ACHN (cell line): ENCODE measurements around the gene SORCS1.

Experiments
- DNase-seq: peaks from one replicate; pipeline ENCODE4 v3.0.0-alpha.2; 2015
- in situ Hi-C: cut with HindIII; loops from 2 replicates; pipeline ENCODE4 v1.10.0; 2017; ENCODE audit warnings: low sequenced_read_pairs, low pct_ligation_motif_present, low pct_unique_long_range_greater_than_20kb

SORCS1 gene

GRCh38 chr10:106873770-106874603, 290.5 kb downstream of the SORCS1 start:
- DNase-seq: no peak
- in situ Hi-C loops: no loop called here

GRCh38 chr10:106872176-106872575, 292.3 kb downstream of the SORCS1 start:
- no peak for DNase-seq
- in situ Hi-C loops: no loop called here

DNA sequence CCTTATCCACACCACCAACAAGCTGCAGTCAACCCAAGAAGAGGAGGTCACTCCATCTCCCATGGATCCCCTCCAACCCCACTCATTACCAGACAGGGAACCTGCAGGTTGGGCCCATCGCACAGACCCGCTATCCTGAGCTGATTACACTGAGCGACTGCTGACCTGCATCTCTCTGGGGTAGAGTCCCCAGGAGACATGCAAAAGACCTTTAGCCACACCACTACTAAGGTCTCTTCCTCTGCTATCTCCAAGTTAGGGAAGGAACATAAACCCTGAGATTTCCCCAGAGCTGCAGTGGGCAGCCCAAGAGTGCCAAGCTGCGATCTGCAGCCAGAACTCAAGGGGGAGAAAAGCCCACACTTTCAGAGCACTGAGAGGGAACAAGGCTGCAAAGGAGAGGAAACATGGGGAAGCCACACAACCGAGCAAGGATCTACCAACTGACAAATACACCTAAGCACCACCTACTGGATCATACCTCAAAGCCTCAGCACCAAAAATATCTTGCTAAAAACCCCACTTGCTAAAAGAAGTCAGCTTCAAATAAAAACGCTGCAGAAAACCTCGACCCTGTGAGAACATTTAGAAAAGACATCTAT, 298.2 kb downstream of the SORCS1 start:
- DNase-seq: no peak
- in situ Hi-C loops: no loop called here

DNA sequence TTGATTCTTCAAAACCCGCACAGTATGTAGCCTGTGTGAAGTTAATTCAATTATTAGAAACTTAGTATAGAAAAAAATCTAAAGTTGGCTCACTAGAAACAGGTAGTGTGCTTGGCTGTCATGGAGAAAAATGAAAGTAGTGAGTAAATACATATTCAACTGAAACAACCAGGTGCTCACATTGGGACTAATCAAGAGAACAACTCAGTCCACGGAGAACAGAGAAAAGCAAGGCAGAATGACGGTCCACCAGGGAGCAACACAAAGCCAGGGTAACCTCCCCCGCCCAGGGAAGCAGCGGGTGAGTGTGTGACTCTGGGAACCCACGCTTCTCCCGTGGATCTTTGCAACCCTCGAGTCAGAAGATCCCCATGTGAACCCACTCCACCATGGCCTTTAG, 300.5 kb downstream of the SORCS1 start:
- in situ Hi-C loops: no loop called here
- DNase-seq: no peak

DNA sequence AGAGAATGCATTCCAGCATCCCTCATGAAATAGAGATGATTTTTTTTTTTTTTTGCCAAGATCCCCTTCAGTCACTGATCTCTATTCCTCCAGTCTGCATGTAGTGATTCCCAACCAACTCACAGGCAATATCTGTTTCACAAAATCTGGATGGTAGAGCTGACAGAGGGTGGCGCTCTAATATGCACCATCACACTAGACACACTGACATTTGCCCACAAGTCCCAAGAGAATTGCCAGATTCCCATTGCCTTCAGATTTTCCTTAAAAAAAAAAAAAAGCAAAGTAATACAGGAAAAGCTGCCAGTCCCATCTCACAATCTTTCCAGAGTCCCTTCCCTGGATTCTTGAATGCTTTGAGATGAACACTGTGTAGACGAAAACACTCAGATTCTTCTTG, 301.0 kb downstream of the SORCS1 start:
- no peak for DNase-seq
- in situ Hi-C loops: no loop called here

DNA sequence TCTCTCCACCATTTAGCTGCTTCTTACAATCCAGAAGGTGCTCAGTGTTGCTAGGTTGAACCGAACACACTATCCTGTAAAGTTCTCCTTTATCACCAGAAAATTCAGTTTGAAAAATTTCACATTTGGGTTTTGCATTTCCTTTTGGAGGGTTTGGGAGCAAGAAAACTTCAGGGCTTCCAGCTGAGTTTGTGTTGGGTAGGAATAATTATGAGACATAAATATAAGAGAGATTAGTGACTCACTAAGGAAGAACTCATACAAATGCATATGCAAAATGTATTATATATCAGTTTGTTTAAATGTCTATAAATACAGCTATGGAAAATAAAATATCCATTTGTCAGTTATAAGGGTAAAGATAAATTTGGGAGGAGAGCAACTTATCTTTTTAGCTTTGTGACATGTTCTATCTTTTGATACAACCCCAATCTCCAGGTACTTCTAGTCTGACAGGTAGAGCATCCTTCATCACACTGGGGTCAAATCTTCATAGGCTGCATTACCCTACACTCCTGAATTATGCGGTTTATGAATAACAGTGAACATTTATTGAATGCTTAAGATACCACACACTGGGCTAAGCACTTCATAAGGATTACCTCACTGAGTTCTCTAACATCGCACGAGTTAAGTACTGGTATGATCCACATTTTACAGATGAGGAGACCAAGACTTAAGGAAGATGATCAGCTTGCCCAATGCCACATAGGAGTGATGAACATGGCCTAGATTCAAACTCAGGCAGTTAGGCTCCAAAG, 304.4 kb downstream of the SORCS1 start:
- in situ Hi-C loops: no loop called here
- no peak for DNase-seq

DNA sequence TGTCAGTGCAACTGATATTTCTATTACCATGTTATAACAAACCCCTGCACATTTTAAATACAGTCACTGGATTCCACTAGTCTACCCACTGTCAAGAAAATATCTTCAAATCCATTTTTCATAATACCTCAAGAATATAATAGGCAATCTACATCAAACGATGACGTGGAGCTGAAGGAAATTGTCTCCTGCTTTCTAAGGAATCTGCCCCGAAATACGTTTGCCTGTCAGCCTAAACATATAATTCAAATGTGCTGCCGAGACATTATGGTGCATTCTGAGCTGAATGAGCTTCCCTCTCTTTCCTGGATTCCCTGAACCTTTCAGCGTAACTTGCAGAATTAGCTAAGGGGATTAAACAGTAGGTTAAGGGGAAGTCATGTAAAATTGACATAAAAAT, 306.8 kb downstream of the SORCS1 start:
- in situ Hi-C loops: no loop called here
- DNase-seq: no peak

DNA sequence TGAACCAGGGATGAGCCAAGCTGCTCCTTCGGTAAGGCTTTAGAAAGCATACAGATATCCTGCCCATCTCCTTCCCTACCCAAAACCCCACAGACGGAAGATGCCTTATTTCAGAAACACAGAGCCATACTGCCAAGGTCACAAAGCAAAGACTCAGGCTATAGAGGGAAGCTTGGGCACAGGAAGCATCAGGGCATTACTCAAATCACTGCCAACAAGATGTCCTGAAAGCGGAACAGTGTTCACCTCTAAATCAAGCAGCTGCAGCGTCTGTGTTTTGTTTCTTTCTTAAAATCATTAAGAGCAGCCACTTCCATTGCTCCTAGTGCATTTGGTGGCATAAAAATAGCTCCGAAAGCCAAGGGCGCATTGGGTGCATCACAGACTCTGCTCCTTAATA, 307.3 kb downstream of the SORCS1 start:
- no peak for DNase-seq
- in situ Hi-C loops: no loop called here

DNA sequence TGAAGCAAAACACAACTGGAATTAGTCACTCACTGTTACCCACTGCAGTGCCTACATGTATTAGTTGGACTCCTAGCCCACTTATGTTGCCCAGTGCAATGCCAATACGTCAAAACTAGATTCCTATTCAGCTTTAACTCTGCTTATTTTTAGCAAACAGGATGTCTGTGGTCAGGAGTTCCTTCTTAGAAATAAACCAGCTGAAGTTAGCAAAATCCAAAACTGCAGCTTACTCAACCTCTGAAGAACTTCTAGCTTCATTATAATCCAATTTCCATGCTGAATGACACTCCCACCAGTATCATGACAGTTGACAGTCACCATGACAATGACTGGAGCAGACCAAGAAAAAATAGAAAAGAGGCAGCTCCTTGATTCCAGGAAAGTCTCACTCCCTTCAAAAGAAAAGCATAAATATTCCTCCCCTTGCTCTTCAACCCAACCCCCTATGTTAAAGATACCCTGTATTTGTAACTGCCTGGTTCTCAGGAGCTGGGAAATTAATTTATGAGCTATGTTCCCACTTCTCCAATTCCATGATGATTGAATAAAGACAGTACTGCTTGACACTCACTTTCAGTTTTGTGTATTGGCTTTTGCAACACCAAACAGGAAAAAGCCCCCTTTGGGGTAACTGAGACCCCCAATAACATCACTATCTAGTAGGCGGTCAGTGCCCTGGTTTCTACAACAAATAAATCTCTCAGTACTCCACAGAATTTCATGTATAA, 327.4 kb downstream of the SORCS1 start:
- DNase-seq: no peak
- in situ Hi-C loops: no loop called here

DNA sequence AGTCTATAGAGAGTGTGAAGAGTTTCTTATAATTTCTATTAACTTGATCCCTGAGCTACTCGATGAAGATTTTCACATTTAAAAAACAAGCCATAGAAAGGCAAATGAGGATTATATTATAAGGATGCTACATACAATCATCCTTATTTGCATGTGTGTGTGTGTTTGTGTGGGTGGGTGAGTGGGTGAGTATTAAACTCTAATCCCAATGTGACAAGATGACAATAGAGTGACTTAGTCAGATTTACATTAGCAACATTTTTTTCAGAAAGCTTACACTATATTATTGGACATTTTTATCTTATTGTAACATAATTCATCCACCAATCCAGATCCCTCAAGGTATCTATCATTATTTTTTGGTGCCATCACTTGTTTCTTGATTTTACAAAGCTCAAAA, 331.7 kb downstream of the SORCS1 start:
- in situ Hi-C loops: no loop called here

GRCh38 chr10:106830471-106830870, 334.0 kb downstream of the SORCS1 start:
- DNase-seq: no peak
- in situ Hi-C loops: no loop called here

More for the DNA sequence above, 331.7 kb downstream of the SORCS1 start:
- no peak for DNase-seq

GRCh38 chr10:106830006-106830405, 334.5 kb downstream of the SORCS1 start:
- no peak for DNase-seq
- in situ Hi-C loops: no loop called here

DNA sequence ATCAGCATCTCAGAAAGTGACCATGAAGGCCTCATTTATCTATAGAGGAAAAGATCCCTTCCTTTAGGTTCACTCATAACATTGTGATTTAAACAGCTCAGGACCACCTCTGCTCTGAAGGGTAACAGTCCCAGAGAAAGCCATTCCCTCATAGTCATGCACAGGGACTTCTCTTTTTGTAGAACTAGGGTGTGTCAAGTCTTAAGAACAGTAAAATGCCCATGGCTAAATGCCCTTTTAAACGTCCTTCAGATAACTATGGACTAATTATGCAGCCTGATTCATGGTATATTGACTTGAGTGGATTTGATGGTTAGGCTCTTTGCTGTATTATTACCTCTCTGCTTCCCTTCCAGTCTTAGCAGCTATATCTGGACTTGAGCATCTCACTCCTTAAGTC, 337.8 kb downstream of the SORCS1 start:
- no peak for DNase-seq
- in situ Hi-C loops: no loop called here

- DNase-seq: no peak
- in situ Hi-C loops: no loop called here
Observed at GRCh38 chr10:106825576-106826364, 338.7 kb downstream of the SORCS1 start.

DNA sequence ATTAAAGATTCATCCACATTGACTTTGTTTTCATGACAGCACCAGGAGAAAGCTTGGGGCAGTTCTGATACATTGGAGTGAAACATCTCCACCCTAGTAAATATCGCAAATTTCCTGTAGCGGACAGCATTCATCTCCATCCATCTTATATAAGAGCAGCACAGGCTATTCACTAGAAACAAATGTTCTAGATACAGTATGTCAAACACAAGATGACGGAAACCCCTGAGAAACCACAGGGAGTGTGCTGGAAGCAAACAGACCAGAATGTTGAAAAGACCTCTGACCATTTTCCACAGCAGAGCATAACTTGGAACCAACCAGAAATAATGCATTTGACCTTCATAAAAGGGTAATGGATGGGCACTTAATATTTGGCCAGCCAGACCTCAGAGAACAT, 343.9 kb downstream of the SORCS1 start:
- in situ Hi-C loops: no loop called here
- DNase-seq: no peak

- no peak for DNase-seq
- in situ Hi-C loops: no loop called here
Observed at GRCh38 chr10:106819490-106819889, 345.0 kb downstream of the SORCS1 start.

DNA sequence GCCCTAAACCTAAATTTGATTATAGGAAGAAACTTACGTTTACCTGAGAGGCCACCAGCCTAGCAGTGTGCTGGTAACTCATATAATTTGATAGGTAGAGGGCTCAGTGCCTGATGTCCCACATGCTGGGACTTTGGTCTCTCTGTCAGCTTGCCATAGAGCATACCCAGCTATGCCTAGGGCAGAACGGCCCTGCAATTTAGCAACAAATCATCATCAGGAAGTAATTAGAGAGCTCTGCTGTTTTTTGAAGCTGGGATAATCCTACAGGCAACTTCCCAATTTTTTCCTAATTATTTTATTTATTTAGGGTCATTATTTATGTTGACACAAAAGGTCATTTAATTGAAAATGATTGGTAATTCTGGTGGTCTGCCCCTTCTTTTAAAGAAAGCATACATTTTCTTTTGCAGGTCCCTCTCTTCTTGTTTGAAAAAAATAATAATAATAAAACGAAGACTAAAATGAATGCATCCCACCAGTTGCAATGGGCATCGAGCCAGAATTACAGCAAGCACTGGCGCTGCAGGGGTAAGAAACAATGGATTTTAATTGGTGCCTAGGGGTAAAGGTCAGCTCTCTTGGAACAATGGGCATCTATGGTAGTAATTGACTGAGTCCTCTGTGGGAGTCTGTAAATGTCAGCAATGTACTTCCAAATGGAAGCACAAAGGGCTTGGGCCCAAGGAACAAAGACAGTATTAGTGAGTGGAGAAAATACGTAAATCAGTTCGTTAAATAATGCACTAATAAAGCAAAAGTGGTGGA, 348.0 kb downstream of the SORCS1 start:
- in situ Hi-C loops: no loop called here
- DNase-seq: no peak
